HG02943 (cell line): ENCODE results near the gene SLC16A12.
"Not testable (repeated sequence)": the region's sequence is repeated elsewhere in the genome, so short reads cannot be mapped to it uniquely, and the experiment has no call there.

Experiments
- ATAC-seq: cut with Tn5 transposase; IDR thresholded peaks from one replicate; pipeline ENCODE4 v1.9.1; 2021; ENCODE audit warnings: mild to moderate bottlenecking, low read depth, moderate library complexity; ENCODE audit not compliant: unreplicated experiment

SLC16A12 gene

DNA sequence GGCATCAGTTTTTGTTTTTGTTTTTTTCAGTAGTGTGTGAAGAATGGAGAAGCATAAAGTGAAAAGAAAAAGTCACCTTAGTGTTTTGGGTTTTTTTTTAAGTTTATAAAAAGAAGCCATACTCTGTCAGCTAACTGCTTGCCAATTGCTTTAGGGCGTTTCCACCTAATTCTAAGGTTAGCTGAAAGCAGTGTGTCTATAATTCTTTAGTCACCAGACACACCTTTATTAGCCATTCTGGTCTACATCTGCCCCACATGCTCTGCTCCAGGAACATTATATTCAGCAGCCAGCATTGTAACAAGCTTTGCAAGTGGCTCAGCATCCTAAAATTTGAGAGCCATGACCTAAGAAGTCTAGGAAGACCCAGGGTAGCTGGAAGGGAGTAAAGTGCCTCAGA lies 14.1 kb upstream of the SLC16A12 start:
- ATAC-seq, result no peak

GRCh38 chr10:89548673-89549072 lies 13.3 kb upstream of the SLC16A12 start:
- ATAC-seq, result no peak

GRCh38 chr10:89547853-89548513 lies 12.6 kb upstream of the SLC16A12 start:
- ATAC-seq, result no peak

- ATAC-seq, result not testable (repeated sequence)
Observed at GRCh38 chr10:89546651-89547050, 11.3 kb upstream of the SLC16A12 start.

DNA sequence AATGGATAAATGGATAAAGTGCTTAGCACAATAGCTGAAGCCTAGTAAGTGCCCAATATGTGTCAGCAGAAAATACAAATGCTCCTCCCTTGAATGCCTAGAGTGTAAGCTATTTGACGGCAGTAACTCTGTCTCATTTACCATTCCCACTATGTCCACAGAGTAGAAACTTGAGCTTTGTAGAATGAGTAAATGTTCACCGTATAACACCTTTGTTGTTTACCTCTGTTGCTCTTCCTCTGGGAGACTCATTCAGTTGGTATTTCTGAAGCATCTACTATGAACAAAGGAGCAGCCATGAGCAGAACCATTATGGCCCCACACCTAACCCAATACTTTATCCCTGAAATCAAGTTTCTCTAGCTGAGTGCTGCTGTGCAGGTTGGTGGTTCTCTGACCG lies 8.4 kb upstream of the SLC16A12 start:
- no peak for ATAC-seq

- ATAC-seq, result no peak
Observed at GRCh38 chr10:89540420-89540949, 5.1 kb upstream of the SLC16A12 start.

- no peak for ATAC-seq
Observed at GRCh38 chr10:89537364-89537763, 2.0 kb upstream of the SLC16A12 start.

GRCh38 chr10:89536013-89536354 lies 590 bp upstream of the SLC16A12 start:
- ATAC-seq, result no peak

DNA sequence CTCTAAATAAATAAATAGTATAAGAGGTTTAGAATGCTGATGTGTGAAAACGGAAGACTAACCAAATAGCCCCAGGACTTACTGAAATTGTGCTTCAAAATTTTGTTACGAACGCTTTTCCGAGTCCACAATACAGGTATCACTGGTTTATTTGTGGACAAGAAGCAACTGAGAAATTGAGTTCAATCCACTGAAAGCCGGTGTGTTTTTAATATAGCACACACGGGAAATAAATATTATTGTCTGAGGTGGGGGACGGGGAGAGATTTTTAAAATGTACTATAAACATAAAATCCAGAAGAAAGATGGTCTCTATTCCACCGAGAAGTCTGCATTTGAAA lies 598 bp downstream of the SLC16A12 start:
- ATAC-seq, result no peak

DNA sequence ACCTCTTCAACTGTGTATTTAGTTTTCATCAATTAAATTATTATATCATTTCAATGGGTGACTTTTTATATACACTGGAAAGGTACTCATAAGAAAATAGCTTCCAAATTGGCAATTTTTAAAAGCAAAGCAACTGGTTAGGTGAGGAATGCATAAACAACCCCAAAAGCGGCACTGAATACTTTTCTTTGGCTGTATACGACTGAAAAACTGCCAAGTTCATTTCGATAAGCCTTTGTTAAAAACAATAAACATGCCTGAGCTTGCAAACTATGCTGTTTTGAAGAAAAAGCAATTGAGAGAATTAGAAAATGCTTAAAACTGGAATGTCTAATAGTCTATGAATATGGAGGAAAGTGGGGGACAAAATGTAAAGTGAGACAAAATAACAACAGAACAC lies 2.9 kb downstream of the SLC16A12 start:
- ATAC-seq, result no peak

DNA sequence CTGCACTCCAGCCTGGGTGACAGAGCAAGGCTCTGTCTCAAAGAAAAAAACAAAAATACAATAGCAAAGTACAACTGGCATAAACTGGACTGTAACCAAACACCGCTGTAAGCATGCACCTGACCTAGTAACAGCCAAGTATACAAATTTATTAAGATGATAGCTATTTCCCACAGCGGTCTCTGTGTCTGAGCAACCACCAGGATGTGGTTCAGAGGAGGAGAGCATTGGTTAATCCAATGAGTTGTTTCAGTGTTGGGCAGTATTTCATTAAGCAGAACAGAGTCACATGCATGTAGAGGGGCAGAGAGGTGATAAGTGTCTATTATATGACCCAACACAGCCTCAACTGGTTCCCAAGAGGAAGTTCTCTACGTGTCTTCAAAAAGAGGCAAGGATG lies 4.0 kb downstream of the SLC16A12 start:
- no peak for ATAC-seq

DNA sequence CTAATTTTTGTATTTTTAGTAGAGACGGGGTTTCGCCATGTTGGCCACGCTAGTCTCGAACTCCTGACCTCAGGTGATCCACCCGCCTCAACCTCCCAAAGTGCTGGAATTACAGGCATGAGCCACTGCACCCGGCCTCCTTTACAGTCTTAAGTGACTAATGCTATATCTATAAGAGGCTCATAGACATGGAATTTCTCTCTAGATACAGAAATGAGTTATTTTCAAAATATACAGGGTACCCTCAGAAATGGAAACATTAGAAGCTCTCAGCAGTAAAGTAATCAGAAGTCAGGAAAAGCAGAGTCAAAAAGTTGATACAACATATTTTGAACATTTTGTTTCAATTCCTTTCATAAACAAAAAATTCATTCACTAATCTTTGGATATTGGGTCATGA lies 5.7 kb downstream of the SLC16A12 start:
- not testable (repeated sequence) for ATAC-seq

GRCh38 chr10:89526358-89526757 lies 9.0 kb downstream of the SLC16A12 start:
- ATAC-seq, result no peak

GRCh38 chr10:89525556-89525955 lies 9.8 kb downstream of the SLC16A12 start:
- ATAC-seq, result no peak

GRCh38 chr10:89524279-89524678 lies 11.1 kb downstream of the SLC16A12 start:
- no peak for ATAC-seq

GRCh38 chr10:89523274-89523673 lies 12.1 kb downstream of the SLC16A12 start:
- ATAC-seq, result no peak

- ATAC-seq, result no peak
Observed at GRCh38 chr10:89522463-89522862, 12.9 kb downstream of the SLC16A12 start.

GRCh38 chr10:89521368-89521767 lies 14.0 kb downstream of the SLC16A12 start:
- no peak for ATAC-seq

DNA sequence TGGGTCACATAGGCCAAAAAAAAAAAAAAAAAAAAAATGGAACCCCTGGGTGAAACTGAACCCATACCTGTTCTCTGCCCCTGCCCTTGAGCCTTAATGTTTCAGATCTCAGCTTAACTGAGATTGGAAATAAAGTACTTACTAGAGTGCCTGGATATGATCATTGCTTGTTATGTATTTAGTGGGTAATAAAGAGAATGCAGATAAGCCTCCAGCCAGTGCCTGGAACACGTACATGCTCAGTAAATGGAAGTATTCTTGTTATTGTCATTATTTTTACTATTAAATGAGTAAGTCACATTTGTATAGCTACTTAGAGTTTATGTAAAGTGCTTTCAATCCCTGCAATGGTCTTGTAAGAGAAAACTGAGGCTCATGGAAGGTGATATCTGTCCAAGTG lies 14.7 kb downstream of the SLC16A12 start:
- ATAC-seq, result no peak

DNA sequence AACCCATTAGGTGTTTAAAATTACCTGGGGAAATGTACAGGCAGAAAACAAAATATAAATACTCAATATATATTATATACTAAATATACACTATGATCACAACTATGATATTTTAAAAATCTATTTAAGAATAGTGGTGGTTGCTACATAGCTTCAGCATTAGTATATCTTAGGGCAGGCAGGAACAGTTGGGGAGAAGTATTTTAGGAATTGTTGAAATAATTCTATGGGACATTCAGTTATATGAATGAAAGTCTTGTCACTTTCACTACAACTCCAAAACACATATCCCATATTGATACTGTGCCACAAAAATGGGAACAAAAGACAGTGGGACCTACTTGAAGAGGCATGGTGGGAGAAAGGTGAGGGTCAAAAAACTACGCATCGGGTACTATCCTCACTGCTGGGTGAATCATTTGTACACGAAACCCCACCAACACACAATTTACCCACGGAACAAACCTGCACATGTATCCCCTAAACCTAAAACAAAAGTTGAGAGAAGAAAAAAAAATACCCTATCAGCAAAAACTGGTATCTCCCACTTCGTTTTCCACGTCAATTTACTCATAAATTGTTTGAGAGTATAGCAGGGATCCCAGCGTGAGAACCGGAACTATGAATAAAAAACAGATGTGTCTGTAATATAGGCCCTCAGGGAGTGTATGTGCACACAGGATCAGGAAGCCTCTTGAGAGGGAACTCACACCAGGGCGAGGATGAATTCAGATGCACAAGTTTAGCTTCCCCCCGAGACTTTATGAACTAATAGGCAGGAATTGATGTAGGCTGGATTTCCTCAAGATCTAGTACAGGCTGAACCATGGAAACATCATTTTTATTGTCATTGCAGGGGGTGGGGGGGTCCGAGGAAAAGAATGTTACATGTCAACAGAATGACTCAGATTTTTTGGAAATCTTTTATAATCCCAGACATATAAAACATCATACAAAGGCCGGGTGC lies 16.2 kb downstream of the SLC16A12 start:
- ATAC-seq, result no peak

GRCh38 chr10:89518108-89518507 lies 17.3 kb downstream of the SLC16A12 start:
- ATAC-seq, result no peak
